Stimulated activated CD4-positive, alpha-beta T cell treated with anti-CD3 and anti-CD28 coated beads, Interleukin-15, amount 100 ng/mL, for 48 hours (primary cell): ENCODE measurements around the gene NACA2.

Experiments
- DNase-seq, 2 donors: peaks; one replicate each; pipeline ENCODE4 v3.0.0-alpha.2; 2020; ENCODE audit warnings: low read depth in 2 of 2

NACA2 gene

DNA sequence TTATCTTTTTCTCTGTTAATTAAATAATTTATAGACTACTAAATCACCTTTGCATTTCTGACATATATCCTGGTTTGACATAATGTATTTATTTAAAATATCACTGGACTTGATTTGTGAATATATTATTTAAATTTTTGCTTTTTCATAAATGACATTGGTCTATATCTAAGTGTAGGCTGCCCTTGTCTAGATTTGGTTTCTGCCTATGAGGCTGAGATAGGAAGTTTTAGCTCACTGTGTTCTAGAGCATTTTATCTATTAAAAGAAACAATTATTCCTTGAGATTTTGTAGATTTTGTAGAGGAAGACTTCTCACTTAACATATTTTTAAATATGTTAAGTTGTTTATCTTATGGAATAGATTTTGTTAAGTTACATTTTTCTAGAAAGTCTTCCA is 43.9 kb downstream of the NACA2 start:
- no peak for DNase-seq

DNA sequence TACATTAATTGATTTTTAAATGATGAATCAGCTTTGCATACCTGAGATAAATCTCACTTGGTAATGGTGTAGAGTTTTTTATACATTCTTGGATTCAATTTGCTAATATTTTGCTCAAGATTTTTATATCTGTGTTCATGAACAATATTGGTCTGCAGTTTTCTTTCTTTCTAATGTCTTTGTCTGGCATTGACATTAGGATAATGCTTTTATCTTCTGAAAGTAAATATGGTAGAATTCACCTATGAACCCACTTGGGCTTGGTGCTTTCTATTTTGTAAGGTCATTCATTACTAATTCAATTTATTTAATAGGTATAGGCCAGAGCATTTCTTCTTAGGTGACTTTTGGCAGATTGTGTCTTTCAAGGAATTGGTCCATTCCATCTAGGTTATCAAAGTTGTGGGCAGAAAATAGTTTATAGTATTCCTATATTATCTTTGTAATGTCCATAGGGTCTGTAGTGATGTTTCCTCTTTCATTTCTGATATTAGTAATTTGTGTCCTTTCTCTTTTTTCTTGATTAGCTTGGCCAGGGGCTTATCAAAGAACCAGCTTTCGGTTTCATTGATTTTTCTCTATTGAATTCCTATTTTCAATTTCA is 45.6 kb downstream of the NACA2 start:
- no peak for DNase-seq

DNA sequence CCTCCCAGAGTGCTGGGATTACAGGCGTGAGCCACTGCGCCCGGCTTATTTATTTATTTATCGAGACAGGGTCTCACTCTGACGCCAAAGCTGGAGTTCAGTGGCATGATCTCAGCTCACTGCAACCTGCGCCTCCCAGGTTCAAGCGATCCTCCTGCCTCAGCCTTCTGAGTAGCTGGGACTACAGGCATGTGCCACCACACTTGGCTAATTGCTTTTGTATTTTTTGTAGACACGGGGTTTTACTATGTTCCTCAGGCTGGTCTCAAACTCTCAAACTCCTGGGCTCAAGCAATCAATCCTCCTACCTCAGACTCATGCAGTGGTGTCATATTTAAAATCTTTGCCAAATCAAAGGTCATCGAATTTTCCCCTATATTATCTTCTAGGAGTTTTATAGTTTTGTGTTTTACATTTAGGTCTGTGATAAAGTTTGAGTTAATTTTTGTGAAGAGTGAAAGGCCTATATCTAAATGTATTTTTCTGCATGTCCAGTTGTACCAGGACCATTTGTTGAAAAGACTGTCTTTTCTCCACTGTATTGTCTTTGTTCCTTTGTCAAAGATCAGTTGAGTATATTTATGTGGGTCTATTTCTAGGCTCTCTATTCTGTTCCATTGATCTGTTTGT is 47.1 kb downstream of the NACA2 start:
- DNase-seq, result no peak

DNA sequence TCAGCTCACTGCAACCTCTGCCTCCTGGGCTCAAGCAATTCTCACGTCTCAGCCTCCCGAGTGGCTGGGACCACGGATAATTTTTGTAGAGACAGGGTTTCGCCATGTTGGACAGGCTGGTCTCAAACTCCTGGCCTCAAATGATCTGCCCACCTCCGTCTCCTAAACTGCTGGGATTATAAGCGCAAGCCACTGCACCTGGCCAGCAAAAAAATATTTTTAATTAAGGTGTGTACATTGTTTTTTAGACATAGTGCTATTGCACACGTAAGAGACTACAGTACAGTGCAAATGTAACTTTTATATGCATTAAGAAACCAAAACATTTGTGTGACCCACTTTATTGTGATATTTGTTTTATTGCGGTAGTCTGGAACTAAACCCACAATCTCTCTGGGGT is 49.0 kb downstream of the NACA2 start:
- no peak for DNase-seq

DNA sequence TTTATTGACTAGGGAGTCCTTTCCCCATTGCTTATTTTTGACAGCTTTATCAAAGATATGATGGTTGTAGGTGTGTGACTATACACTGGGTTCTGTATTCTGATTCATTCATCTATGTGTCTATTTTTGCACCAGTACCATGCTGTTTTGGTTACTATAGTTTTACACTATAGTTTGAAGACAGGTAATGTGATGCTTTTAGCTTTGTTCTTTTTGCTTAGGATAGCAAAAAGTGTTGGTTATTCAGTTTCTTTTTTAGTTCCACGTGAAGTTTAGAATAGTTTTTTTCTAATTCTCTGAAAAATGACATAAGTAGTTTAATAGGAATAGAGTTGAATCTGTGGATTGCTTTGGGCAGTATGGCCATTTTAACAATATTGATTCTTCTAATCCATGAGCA is 50.1 kb downstream of the NACA2 start:
- DNase-seq, result no peak
